Measurements from ENCODE around the gene CTXN1. TPM values are rescaled to one million over a fixed set of nuclear protein-coding genes. Genes with fewer than 3 reads are reported as not detected.

CTXN1 gene
- total and polyA plus RNA-seq, 2 donors (not counting 3 experiments of a cell fraction or from before 2014, with no cell fraction given), result 16.0 to 27.6 TPM

DNA sequence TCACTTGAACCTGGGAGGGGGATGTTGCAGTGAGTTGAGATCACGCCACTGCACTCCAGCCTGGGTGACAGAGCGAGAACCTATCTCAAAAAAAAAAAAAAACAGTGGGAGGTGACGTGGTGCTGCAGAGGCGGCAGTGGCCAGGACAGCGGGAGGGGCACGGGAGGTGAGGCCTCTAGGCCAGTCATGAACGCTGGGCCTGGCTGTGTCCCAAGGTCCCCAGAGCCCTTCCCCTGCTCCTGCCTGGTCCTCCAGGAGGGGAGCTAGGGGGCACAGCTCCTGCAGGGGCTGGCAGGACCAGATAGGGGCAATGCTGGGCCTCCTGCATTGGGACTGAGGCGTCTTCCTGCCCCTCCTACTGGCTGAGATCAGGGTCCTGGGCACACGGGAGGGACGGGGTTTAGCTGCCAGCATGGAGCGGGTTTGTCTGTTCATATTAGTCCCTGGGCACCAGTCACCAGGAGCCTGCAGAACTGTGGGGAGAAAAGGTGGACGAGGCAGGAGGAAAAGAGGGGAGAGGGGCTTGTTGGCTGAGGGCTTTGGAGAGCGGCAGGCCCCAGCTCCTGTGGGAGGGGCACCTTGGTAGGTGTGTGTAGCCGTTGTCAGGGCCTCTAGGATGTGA is 17.7 kb downstream of the CTXN1 start:
- CTCF ChIA-PET, result no interaction called here
- dilution Hi-C loops (cut with MboI; ENCODE audit: extremely low pct_ligation_motif_present, low sequenced_read_pairs), result no loop called here

More for the DNA sequence above, 17.7 kb downstream of the CTXN1 start:
- H3K4me3 ChIP-seq (replicated peaks in 1 of 3; ENCODE audit: insufficient read depth in 1 of 3, low read depth in 1 of 3, low read length in 3 of 3), result no peak overlapping the region
- no peak overlapping the region for H3K9ac ChIP-seq (replicated peaks; ENCODE audit: extremely low read depth, insufficient read depth, low read length)
- no peaks in the 10 kb centered on the region for H3K27me3 ChIP-seq (ENCODE audit: control insufficient read depth in 2 of 2, insufficient read depth in 2 of 2, low read length in 2 of 2)
- no peaks in the 10 kb centered on the region for H3K9me3 ChIP-seq (replicated peaks; ENCODE audit: control insufficient read depth, insufficient read depth, low read length)
- no peak overlapping the region for H3K27ac ChIP-seq (ENCODE audit: insufficient read depth, low read depth, low read length)
- POLR2A ChIA-PET, result interaction anchor here (0.6 to 0.7 kb wide), 2 partner anchors 12 to 616 kb away, joined by 3 read pairs; no protein-coding TSS in a partner anchor
- H3K4me2 ChIP-seq (ENCODE audit: insufficient read depth, low read length), result no peak overlapping the region
- H2AFZ ChIP-seq (ENCODE audit: low read depth, low read length), result no peak overlapping the region
- no TSS peak for BruUV-seq (replicated peaks)
- no peaks in the 10 kb centered on the region for H4K20me1 ChIP-seq (replicated peaks; ENCODE audit: control insufficient read depth, extremely low read depth, insufficient read depth, low read length)
- TF ChIP-seq, protein P1, sequence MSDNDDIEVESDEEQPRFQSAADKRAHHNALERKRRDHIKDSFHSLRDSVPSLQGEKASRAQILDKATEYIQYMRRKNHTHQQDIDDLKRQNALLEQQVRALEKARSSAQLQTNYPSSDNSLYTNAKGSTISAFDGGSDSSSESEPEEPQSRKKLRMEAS (IDR thresholded peaks at IDR 0.05; ENCODE audit: insufficient read depth, insufficient read length), result no peak
- TF ChIP-seq FOS (IDR thresholded peaks at IDR 0.05; ENCODE audit: borderline replicate concordance, insufficient read depth, low read length) (no peak), POLR2AphosphoS5 (IDR thresholded peaks at IDR 0.05; ENCODE audit: insufficient read depth, low read depth, low read length) (no peak), POLR2A (IDR thresholded peaks at IDR 0.05; ENCODE audit: low read depth, low read length) (no peak), EZH2 (IDR thresholded peaks at IDR 0.05; ENCODE audit: borderline replicate concordance, low read depth, low read length, severe bottlenecking) (no peak), GATA2 (IDR thresholded peaks at IDR 0.05; ENCODE audit: insufficient read depth, insufficient read length, low read depth, low read length) (no peak), JUN (IDR thresholded peaks at IDR 0.05; ENCODE audit: borderline replicate concordance, insufficient read depth, insufficient read length, low read depth) (no peak), MYC (IDR thresholded peaks at IDR 0.05; ENCODE audit: low read depth, low read length) (no peak)
- TF ChIP-seq, protein P2, sequence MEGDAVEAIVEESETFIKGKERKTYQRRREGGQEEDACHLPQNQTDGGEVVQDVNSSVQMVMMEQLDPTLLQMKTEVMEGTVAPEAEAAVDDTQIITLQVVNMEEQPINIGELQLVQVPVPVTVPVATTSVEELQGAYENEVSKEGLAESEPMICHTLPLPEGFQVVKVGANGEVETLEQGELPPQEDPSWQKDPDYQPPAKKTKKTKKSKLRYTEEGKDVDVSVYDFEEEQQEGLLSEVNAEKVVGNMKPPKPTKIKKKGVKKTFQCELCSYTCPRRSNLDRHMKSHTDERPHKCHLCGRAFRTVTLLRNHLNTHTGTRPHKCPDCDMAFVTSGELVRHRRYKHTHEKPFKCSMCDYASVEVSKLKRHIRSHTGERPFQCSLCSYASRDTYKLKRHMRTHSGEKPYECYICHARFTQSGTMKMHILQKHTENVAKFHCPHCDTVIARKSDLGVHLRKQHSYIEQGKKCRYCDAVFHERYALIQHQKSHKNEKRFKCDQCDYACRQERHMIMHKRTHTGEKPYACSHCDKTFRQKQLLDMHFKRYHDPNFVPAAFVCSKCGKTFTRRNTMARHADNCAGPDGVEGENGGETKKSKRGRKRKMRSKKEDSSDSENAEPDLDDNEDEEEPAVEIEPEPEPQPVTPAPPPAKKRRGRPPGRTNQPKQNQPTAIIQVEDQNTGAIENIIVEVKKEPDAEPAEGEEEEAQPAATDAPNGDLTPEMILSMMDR (IDR thresholded peaks at IDR 0.05; ENCODE audit: extremely low read depth in 1 of 2, insufficient read depth in 1 of 2, low read depth in 1 of 2, low read length in 2 of 2), result no peak
- H3K9me1 ChIP-seq (replicated peaks; ENCODE audit: control insufficient read depth, extremely low read depth, insufficient read depth, low read length), result no peaks in the 10 kb centered on the region
- intact Hi-C loops (cut with micrococcal nuclease), result no loop called here
- H3K36me3 ChIP-seq (ENCODE audit: control insufficient read depth in 2 of 2, extremely low read depth in 1 of 2, insufficient read depth in 2 of 2, low read length in 2 of 2), result peaks cover 0 to 23% of the 10 kb centered on the region in 2 experiments
- peaks cover 8% of the 10 kb centered on the region for H3K4me1 ChIP-seq (ENCODE audit: control insufficient read depth, extremely low read depth, insufficient read depth, low read length)
- no peak for FAIRE-seq
- DNase-seq (ENCODE audit: low read depth, low spot score), result no peak
- H3K79me2 ChIP-seq (ENCODE audit: control insufficient read depth, insufficient read depth, low read length), result peaks cover 28% of the 10 kb centered on the region
